ENCODE data around the gene RNF44.
"Not testable (repeated sequence)": the region's sequence is repeated elsewhere in the genome, so short reads cannot be mapped to it uniquely, and the experiment has no call there.

RNF44 gene

DNA sequence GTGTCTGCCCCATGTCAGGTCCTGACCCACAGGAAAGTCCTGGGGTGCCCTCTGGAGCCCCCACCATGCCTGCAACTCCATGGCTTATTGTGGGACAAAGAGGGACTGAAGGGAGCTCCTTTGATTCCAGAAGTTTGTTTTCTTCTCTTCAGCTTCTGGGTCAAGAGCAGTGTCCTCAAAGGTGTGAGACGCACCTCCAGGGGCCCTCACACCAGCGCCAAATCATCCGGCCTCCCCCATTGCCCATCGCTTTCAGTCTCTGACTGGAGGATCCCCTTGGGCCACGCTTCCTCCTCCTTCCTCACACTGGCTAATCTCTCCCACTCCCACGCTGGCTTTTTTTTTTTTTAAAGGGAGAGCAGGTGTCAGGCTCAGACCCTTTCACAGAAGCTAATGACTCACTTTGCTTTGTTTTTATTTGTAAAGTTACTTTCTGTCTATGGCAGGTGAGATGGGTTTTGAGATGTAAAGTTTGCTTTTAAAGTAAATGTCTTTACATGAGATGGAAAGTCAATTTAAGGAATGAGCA, 28.6 kb upstream of the RNF44 start:
- Mint-ChIP-seq H3K4me1 (peaks cover 6% of the 10 kb centered on the region), H3K27me3 (peaks cover 29% of the 10 kb centered on the region), H3K27ac (ENCODE audit: low read depth) (no peak overlapping the region), H3K4me3 (no peak overlapping the region), H3K9me3 (no peaks in the 10 kb centered on the region), H3K36me3 (ENCODE audit: insufficient read depth) (no peaks in the 10 kb centered on the region)
- ATAC-seq (replicated peaks; ENCODE audit: extremely low read depth, poor library complexity, severe bottlenecking): no peak
- no peak for DNase-seq (ENCODE audit: low spot score in 2 of 2)

DNA sequence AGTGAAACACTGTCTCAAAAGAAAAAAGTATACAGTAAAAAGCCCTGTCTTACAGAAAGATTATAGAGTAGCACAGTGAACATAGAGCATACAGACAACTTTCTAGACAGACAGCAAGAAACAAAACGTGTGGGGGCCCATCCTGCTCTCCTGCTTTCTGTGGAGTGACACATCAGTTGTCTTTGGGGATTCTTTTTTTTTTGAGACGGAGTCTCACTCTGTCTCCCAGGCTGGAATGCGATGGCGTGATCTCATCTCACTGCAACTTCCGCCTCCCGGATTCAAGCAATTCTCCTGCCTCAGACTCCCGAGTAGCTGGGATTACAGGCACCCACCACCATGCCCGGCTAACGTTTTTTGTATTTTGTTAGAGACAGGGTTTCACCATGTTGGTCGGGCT, 26.8 kb upstream of the RNF44 start:
- Mint-ChIP-seq H3K27ac (ENCODE audit: low read depth) (no peak overlapping the region), H3K4me3 (no peak overlapping the region), H3K36me3 (ENCODE audit: insufficient read depth) (no peaks in the 10 kb centered on the region), H3K9me3 (no peaks in the 10 kb centered on the region), H3K4me1 (peaks cover 16% of the 10 kb centered on the region), H3K27me3 (peaks cover 27% of the 10 kb centered on the region)
- DNase-seq (ENCODE audit: low spot score in 2 of 2): no peak
- no peak for ATAC-seq (replicated peaks; ENCODE audit: extremely low read depth, poor library complexity, severe bottlenecking)

DNA sequence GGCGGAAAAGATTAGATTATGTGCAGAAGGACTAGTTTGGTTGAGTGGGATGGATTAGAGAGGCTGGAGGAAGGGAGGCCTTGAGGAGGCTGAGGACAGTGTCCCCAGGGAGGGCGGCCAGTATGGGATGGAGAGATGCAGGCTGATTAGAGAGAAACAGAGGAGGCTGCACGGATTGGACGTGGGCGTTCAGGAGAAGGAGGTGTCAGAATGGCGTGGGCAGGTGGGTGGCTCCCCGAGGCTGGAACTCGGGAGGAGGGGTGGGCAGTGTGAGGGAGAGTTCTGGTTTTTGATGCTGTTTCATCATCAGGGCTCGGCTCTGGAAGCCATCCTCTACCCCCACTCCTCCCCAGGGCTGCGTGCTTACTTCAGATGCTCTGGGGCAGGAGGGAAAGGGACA, 25.0 kb upstream of the RNF44 start:
- peak overlapping the region; percentile 40 for H3K27ac Mint-ChIP-seq (ENCODE audit: low read depth)
- ATAC-seq (replicated peaks; ENCODE audit: extremely low read depth, poor library complexity, severe bottlenecking) (no peak), DNase-seq (ENCODE audit: low spot score in 2 of 2) (no peak)
- no peak overlapping the region for H3K4me3 Mint-ChIP-seq
- H3K36me3 Mint-ChIP-seq (ENCODE audit: insufficient read depth): no peaks in the 10 kb centered on the region
- peaks cover 27% of the 10 kb centered on the region for H3K27me3 Mint-ChIP-seq
- H3K9me3 Mint-ChIP-seq: no peaks in the 10 kb centered on the region
- H3K4me1 Mint-ChIP-seq: peaks cover 16% of the 10 kb centered on the region

DNA sequence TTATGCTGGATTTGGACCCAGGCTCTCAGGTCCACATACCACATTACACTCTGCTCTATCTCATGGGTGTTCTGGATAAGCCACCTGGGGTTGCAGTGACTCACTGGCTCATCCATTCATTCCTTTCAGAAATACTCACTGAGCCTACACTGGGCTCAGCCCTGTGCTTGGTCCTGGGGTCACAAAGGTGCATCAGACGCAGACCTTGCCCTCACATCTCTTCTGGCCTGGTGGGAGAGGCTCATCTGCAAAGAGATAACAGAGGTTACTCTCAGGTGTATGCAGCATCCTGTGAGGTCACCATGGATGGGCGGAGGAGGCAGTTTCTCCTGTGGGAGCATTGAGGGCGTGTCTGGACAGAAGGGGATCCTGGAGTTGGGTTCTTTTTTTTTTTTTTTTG, 24.1 kb upstream of the RNF44 start:
- ATAC-seq (replicated peaks; ENCODE audit: extremely low read depth, poor library complexity, severe bottlenecking) (no peak), DNase-seq (ENCODE audit: low spot score in 2 of 2) (no peak)
- no peak overlapping the region for H3K4me3 Mint-ChIP-seq
- H3K4me1 Mint-ChIP-seq: peaks cover 16% of the 10 kb centered on the region
- H3K27ac Mint-ChIP-seq (ENCODE audit: low read depth): no peak overlapping the region
- no peaks in the 10 kb centered on the region for H3K9me3 Mint-ChIP-seq
- peaks cover 20% of the 10 kb centered on the region for H3K27me3 Mint-ChIP-seq
- H3K36me3 Mint-ChIP-seq (ENCODE audit: insufficient read depth): no peaks in the 10 kb centered on the region

DNA sequence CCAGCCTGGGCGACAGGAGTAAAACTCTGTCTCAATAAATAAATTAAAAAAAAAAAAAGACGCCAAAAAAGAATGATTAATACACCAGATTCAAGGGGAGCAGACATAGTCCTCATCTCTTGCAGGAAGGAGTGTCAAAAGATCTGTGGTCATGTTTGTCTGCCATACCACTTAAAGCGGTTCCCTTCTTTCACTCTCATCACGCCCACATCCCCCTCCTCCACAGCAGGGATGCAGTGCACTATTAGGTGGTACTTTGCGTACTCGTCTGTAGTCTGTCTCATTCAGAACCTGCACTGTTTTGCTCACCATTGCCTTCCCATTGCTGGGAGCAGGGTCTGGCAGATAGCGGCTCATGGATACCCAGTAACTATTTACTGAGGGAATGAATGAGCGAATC, 23.2 kb upstream of the RNF44 start:
- ATAC-seq (replicated peaks; ENCODE audit: extremely low read depth, poor library complexity, severe bottlenecking) (no peak), DNase-seq (ENCODE audit: low spot score in 2 of 2) (no peak)
- peaks cover 12% of the 10 kb centered on the region for H3K27me3 Mint-ChIP-seq
- peaks cover 22% of the 10 kb centered on the region for H3K4me1 Mint-ChIP-seq
- no peak overlapping the region for H3K4me3 Mint-ChIP-seq
- H3K27ac Mint-ChIP-seq (ENCODE audit: low read depth): no peak overlapping the region
- no peaks in the 10 kb centered on the region for H3K36me3 Mint-ChIP-seq (ENCODE audit: insufficient read depth)
- H3K9me3 Mint-ChIP-seq: no peaks in the 10 kb centered on the region

DNA sequence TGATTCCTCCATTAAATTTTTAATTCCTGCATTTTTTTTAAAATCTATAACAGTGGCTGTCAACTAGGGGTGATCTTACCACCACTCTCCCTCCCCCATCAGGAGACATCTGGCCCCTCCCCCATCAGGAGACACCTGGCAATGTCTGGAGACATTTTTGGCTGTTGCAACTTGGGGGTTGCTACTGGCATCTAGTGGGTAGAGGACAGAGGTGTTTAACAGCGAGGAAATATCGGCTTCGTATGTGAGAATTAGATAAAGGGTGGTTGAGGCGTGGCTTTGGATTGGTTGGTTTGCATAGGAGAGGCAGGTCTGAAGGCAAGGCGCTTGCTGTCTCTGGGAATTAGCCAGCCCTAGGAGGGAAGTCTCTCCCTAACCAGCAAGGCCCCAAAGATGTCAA, 22.5 kb upstream of the RNF44 start:
- no peak for ATAC-seq (replicated peaks; ENCODE audit: extremely low read depth, poor library complexity, severe bottlenecking)
- peaks cover 27% of the 10 kb centered on the region for H3K4me1 Mint-ChIP-seq
- peaks cover 12% of the 10 kb centered on the region for H3K27me3 Mint-ChIP-seq
- H3K27ac Mint-ChIP-seq (ENCODE audit: low read depth): peak overlapping the region; percentile 39
- H3K9me3 Mint-ChIP-seq: no peaks in the 10 kb centered on the region
- H3K4me3 Mint-ChIP-seq: no peak overlapping the region
- H3K36me3 Mint-ChIP-seq (ENCODE audit: insufficient read depth): no peaks in the 10 kb centered on the region
- DNase-seq (ENCODE audit: low spot score in 2 of 2): no peak

DNA sequence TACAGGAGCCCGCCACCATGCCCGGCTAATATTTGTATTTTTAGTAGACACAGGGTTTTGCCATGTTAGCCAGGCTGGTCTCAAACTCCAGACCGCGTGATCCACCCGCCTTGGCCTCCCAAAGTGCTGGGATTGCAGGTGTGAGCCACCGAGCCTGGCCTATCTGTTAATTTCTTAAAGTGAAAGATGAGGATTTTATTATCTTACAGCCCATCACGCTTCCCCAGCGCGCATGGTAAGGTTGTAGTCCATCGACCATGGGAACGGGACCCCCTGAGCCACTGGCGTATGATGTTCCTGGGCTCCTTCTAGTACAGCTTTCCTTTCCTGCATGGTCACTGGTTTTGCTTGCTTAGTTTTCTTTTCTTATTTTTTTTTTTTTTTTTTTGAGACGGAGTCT, 20.6 kb upstream of the RNF44 start:
- H3K4me1 Mint-ChIP-seq: peaks cover 29% of the 10 kb centered on the region
- H3K9me3 Mint-ChIP-seq: no peaks in the 10 kb centered on the region
- peaks cover 12% of the 10 kb centered on the region for H3K27me3 Mint-ChIP-seq
- no peak for ATAC-seq (replicated peaks; ENCODE audit: extremely low read depth, poor library complexity, severe bottlenecking)
- no peak overlapping the region for H3K27ac Mint-ChIP-seq (ENCODE audit: low read depth)
- H3K4me3 Mint-ChIP-seq: no peak overlapping the region
- no peak for DNase-seq (ENCODE audit: low spot score in 2 of 2)
- no peaks in the 10 kb centered on the region for H3K36me3 Mint-ChIP-seq (ENCODE audit: insufficient read depth)

DNA sequence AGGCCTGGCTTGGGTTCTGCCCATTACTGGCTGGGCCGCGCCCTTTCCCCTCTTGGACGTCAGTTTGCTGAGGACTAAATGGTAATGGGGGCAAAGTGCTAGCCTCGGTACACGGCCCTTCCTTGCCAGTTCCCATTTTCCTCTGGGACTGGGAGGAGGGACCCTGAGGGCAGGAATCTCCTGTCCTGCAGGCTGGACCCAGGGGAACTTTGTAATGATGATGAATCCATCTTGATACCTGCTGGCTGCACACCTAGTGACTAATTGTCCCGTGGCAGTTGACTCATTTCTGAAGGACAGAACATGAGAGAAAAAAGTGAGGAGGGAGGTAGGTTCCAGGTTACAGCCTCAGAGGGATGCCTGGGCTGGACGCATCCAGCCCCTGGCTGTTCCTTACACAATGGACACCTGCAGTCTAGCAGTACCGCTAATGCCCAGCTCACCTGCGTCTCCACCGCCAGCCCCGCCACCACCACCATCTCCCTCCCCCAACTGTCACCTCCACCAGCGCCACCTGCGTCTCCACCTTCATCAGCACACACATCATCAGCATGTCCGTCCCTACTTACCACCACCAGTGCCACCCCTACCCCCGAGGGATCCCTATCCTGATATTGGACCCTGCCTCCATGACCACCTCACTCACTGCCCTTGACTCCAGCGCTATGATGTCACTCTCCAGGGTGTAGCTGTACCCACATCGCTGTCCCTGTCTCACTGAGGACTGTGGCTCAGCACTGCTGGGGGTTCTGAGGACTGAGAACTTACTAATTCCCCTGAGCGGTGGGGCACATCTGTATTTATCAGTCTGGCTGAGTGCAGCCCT, 16.3 kb upstream of the RNF44 start:
- H3K36me3 Mint-ChIP-seq (ENCODE audit: insufficient read depth): no peaks in the 10 kb centered on the region
- no peak for ATAC-seq (replicated peaks; ENCODE audit: extremely low read depth, poor library complexity, severe bottlenecking)
- no peak overlapping the region for H3K4me3 Mint-ChIP-seq
- no peaks in the 10 kb centered on the region for H3K9me3 Mint-ChIP-seq
- no peaks in the 10 kb centered on the region for H3K27me3 Mint-ChIP-seq
- H3K27ac Mint-ChIP-seq (ENCODE audit: low read depth): peak overlapping the region; percentile 56
- H3K4me1 Mint-ChIP-seq: peaks cover 31% of the 10 kb centered on the region
- no peak for DNase-seq (ENCODE audit: low spot score in 2 of 2)

DNA sequence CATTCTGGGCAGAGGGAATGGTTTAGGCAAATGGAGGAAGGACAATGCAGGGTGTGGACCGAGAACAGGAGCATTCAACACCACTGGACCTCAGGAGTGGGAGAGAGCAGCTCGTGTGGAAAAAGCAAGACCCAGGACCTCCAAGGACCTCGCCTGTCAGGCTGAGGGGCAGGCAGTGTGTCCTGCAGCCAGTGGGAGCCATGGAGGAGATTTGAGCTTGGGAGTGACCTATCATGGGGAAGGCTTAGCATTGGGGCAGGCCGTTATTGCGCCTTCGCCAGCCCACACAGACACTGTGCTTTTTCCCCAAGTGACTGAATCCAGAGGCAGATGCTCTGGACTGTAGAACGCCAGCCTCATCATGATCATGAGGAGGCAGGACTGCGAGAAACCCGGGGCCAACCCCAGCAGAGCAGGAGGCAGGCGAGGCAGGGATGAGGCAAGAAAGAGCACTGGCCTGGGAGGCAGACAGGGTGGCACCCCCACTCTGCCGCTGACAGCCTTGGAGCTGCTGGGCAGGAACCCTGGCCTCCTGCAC, 15.2 kb upstream of the RNF44 start:
- H3K36me3 Mint-ChIP-seq (ENCODE audit: insufficient read depth): no peaks in the 10 kb centered on the region
- H3K27me3 Mint-ChIP-seq: no peaks in the 10 kb centered on the region
- H3K27ac Mint-ChIP-seq (ENCODE audit: low read depth): no peak overlapping the region
- H3K4me1 Mint-ChIP-seq: peaks cover 36% of the 10 kb centered on the region
- ATAC-seq (replicated peaks; ENCODE audit: extremely low read depth, poor library complexity, severe bottlenecking) (no peak), DNase-seq (ENCODE audit: low spot score in 2 of 2) (no peak)
- H3K9me3 Mint-ChIP-seq: no peaks in the 10 kb centered on the region
- H3K4me3 Mint-ChIP-seq: no peak overlapping the region

DNA sequence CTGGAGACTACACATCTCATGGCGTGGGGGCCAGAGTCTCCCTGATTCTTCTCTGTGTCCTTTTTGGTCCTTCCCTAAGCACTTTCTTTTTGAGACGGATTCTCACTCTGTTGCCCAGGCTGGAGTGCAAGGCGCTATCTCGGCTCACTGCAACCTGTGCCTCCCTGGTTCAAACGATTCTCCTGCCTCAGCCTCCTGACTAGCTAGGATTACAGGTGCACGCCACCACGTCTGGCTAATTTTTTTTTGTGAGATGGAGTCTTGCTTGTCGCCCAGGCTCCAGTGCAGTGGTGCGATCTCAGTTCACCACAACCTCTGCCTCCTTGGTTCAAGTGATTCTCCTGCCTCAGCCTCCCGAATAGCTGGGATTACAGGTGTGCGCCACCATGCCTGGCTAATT, 13.7 kb upstream of the RNF44 start:
- not testable (repeated sequence) for H3K36me3 Mint-ChIP-seq (ENCODE audit: insufficient read depth); H3K27me3 Mint-ChIP-seq; H3K27ac Mint-ChIP-seq (ENCODE audit: low read depth); H3K9me3 Mint-ChIP-seq; ATAC-seq (replicated peaks; ENCODE audit: extremely low read depth, poor library complexity, severe bottlenecking); DNase-seq (ENCODE audit: low spot score in 2 of 2)
- Mint-ChIP-seq H3K4me3 (peak overlapping the region; percentile 53), H3K4me1 (peaks cover 35% of the 10 kb centered on the region)

DNA sequence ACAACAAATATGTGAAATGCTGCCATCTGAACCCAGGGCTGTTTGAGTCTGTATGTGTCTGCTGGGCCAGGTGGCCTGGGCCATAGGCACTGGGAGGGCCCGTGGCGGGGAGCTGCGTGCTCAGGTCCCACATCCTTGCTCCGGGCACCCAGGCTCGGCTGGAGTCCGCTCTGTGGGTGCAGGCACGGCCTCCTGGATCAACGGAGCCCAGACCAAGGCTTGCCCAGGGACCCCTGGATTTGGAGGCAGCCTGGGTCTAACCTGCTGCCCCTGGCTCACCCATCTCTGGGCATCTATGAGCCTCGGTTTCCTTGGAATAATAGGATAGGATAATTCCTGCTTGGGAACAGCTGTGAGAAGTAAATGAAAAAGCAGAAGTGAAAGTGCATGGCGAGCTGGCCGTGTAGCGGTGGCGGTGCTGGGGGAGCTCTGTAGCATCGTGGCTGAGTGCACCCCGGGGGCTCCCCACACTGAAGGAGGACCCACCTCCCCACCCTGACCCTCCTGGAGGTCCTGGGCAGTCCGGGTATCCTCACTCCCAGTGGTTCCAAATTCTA, 13.2 kb upstream of the RNF44 start:
- ATAC-seq (replicated peaks; ENCODE audit: extremely low read depth, poor library complexity, severe bottlenecking): no peak
- peaks cover 36% of the 10 kb centered on the region for H3K4me1 Mint-ChIP-seq

DNA sequence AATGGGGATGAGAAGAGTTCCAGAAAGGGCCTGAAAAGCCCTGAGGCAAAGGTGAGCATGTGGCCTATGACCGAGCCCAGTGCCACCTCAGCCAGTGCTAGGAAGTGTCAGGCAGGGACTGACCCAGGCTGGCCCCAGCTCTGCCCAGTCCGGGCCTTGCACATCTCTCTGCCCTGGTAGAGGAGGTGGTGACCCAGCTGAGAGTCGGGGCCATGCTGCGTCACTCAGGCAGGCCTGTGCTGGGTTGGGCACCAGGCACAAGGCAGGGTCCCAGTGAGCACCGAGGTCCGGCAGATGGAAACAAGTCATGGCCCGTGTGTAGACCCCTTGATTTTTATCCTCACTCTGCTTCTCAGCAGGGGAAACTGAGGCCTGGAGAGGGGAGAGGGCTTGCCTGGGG, 12.7 kb upstream of the RNF44 start:
- Mint-ChIP-seq H3K4me1 (peaks cover 35% of the 10 kb centered on the region), H3K27me3 (no peaks in the 10 kb centered on the region), H3K9me3 (no peaks in the 10 kb centered on the region), H3K27ac (ENCODE audit: low read depth) (no peak overlapping the region), H3K4me3 (no peak overlapping the region), H3K36me3 (ENCODE audit: insufficient read depth) (peaks cover 3% of the 10 kb centered on the region)
- no peak for DNase-seq (ENCODE audit: low spot score in 2 of 2)
- no peak for ATAC-seq (replicated peaks; ENCODE audit: extremely low read depth, poor library complexity, severe bottlenecking)

More for the DNA sequence above, 13.2 kb upstream of the RNF44 start:
- H3K36me3 Mint-ChIP-seq (ENCODE audit: insufficient read depth): peaks cover 3% of the 10 kb centered on the region
- H3K27ac Mint-ChIP-seq (ENCODE audit: low read depth): no peak overlapping the region
- no peaks in the 10 kb centered on the region for H3K9me3 Mint-ChIP-seq
- peak overlapping the region; percentile 53 for H3K4me3 Mint-ChIP-seq
- no peaks in the 10 kb centered on the region for H3K27me3 Mint-ChIP-seq
- DNase-seq (ENCODE audit: low spot score in 2 of 2): no peak

DNA sequence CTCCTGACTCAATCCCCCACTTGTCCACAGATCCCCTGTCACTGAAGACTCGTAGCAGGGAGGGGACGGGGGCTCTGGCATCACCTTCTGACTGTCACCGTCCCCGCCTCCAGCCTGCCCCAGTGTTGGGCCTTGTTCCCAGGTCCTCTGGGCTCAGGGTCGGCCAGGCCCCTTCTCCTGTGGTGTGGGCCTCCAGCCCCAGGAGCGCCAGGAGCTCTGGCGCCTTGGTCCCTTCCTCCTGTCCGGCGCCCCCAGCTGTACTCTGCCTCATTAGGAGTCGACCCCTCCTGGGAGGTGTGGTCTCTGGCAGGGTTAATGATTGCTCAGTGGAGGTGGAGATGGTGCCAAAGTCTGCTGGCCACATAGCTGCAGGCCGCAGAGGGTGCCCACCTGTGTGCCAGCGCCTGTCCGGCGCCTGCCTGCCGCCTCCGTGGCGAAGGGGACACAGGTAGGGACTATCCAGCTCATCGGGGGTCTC, 11.8 kb upstream of the RNF44 start, which contains the start of gene CDHR2:
Gene CDHR2 (plus strand): TSS at position 376 of the 478 bp plus-strand sequence. CDS start 16,011 bp downstream, outside the sequence.
- no peaks in the 10 kb centered on the region for H3K27me3 Mint-ChIP-seq
- H3K4me1 Mint-ChIP-seq: peaks cover 41% of the 10 kb centered on the region
- ATAC-seq (replicated peaks; ENCODE audit: extremely low read depth, poor library complexity, severe bottlenecking): no peak
- peak within 1 kb of the TSS; percentile 16 for H3K27ac Mint-ChIP-seq (ENCODE audit: low read depth)
- H3K4me3 Mint-ChIP-seq: peak within 1 kb of the TSS; percentile 53
- peaks cover 5% of the 10 kb centered on the region for H3K36me3 Mint-ChIP-seq (ENCODE audit: insufficient read depth)
- no peak for DNase-seq (ENCODE audit: low spot score in 2 of 2)
- no peaks in the 10 kb centered on the region for H3K9me3 Mint-ChIP-seq
